Fibroblast of upper back skin (primary cell): ENCODE data around the gene DOK3.
A peak's percentile ranks its signal among the peaks of the same experiment; 100 is the strongest.

ENCODE experiments used
- DNase-seq: peaks from one replicate; pipeline ENCODE4 v3.0.0-alpha.2; 2013

Gene DOK3

GRCh38 chr5:177478711-177479646 lies 30.6 kb downstream of the DOK3 start:
- DNase-seq = peak; percentile 60

- peak; percentile 46 for DNase-seq
These were observed 31.7 kb downstream of the DOK3 start for GRCh38 chr5:177477701-177478477.

- DNase-seq = peak; percentile 77
These were observed 32.9 kb downstream of the DOK3 start for GRCh38 chr5:177476531-177477233.

- DNase-seq = no peak
These were observed 33.8 kb downstream of the DOK3 start for GRCh38 chr5:177475563-177476427.

- peak; percentile 42 for DNase-seq
These were observed 34.6 kb downstream of the DOK3 start for GRCh38 chr5:177474846-177475562.

- peak; percentile 44 for DNase-seq
These were observed 35.6 kb downstream of the DOK3 start for GRCh38 chr5:177474002-177474476.

- DNase-seq = peak; percentile 68
These were observed 36.1 kb downstream of the DOK3 start, which contains the start of gene DBN1 for GRCh38 chr5:177473443-177474001. TSS of gene DBN1 (minus strand) at chr5:177473634. CDS start at chr5:177473521, 113 bp downstream.

- DNase-seq = peak; percentile 55
These were observed 36.9 kb downstream of the DOK3 start for GRCh38 chr5:177472460-177473442.

- peak; percentile 61 for DNase-seq
These were observed 37.8 kb downstream of the DOK3 start for GRCh38 chr5:177471610-177472356.

- peak; percentile 69 for DNase-seq
These were observed 38.7 kb downstream of the DOK3 start for GRCh38 chr5:177470759-177471536.

- DNase-seq = no peak
These were observed 39.7 kb downstream of the DOK3 start for GRCh38 chr5:177469750-177470525.

- DNase-seq = peak; percentile 73
These were observed 40.7 kb downstream of the DOK3 start for GRCh38 chr5:177468685-177469628.

- DNase-seq = no peak
These were observed 41.3 kb downstream of the DOK3 start for GRCh38 chr5:177468329-177468684.

GRCh38 chr5:177467436-177467835 lies 42.2 kb downstream of the DOK3 start:
- DNase-seq = no peak

GRCh38 chr5:177466861-177467260 lies 42.8 kb downstream of the DOK3 start:
- no peak for DNase-seq

- no peak for DNase-seq
These were observed 44.6 kb downstream of the DOK3 start for GRCh38 chr5:177465044-177465443.
